GM12891 (cell line): ENCODE measurements around the gene TFRC.

Experiments used
- POLR2A ChIP-seq: IDR thresholded peaks from 2 replicates; pipeline ENCODE4 v1.6.1; 2011; ENCODE audit warnings: low read depth, low read length, control low read depth
- POLR2AphosphoS5 ChIP-seq: IDR thresholded peaks from 2 replicates; pipeline ENCODE4 v1.6.1; 2011; ENCODE audit warnings: low read depth, low read length, control low read depth

- TF ChIP-seq POLR2AphosphoS5 (no peak), POLR2A (no peak)
These were observed 6.0 kb upstream of the TFRC start for GRCh38 chr3:196087906-196088305.
